ENCODE measurements around the gene TMEM131.

- TF ChIP-seq CTCF (conservative IDR thresholded peaks at IDR 0.05; ENCODE audit: low read length) (no peak), EZH2phosphoT487 (IDR thresholded peaks at IDR 0.05; ENCODE audit: borderline replicate concordance, low read depth, low read length) (no peak)
Observed at GRCh38 chr2:97885841-97886240, 109.9 kb downstream of the TMEM131 start.
